ENCODE results near the gene LCN12.

GRCh38 chr9:136946228-136947027, 5.6 kb upstream of the LCN12 start:
- TF ChIP-seq POLR2AphosphoS5 (IDR thresholded peaks at IDR 0.05) (no peak), POLR2A (IDR thresholded peaks at IDR 0.05; ENCODE audit: low read depth) (no peak), CTCF (IDR thresholded peaks at IDR 0.05) (no peak)
